Liver (tissue), 9 donors: ENCODE results near the gene SLIT3. TPM values are rescaled to one million over a fixed set of nuclear protein-coding genes. Genes with fewer than 3 reads are reported as not detected.

Experiments used
- DNase-seq: peaks from one replicate; pipeline ENCODE4 v3.0.0-alpha.2; 2017; ENCODE audit warnings: low spot score
- H3K27ac ChIP-seq, 2 donors: one replicate each; pipeline ENCODE4 v1.7.0; 2013; ENCODE audit warnings: inconsistent platforms in 2 of 2, low read length in 2 of 2, control low read depth in 1 of 2, low read depth in 1 of 2, mild to moderate bottlenecking in 1 of 2
- H3K27me3 ChIP-seq, 4 donors: one replicate each; pipeline versions ENCODE4 v1.6.1 to v1.7.0; 2013; ENCODE audit warnings: low read length in 3 of 4, inconsistent platforms in 1 of 4, mild to moderate bottlenecking in 1 of 4, moderate library complexity in 1 of 4; ENCODE audit not compliant: control insufficient read depth in 4 of 4, insufficient read depth in 4 of 4
- H3K36me3 ChIP-seq, 4 donors: one replicate each; pipeline versions ENCODE4 v1.6.1 to v1.7.0; 2013; ENCODE audit warnings: low read length in 3 of 4, mild to moderate bottlenecking in 3 of 4, low read depth in 1 of 4, moderate library complexity in 1 of 4; ENCODE audit not compliant: control insufficient read depth in 4 of 4, insufficient read depth in 3 of 4
- H3K4me1 ChIP-seq, 4 donors: one replicate each; pipeline versions ENCODE4 v1.6.1 to v1.7.0; 2013; ENCODE audit warnings: low read length in 3 of 4, mild to moderate bottlenecking in 3 of 4, moderate library complexity in 1 of 4; ENCODE audit not compliant: control insufficient read depth in 4 of 4, insufficient read depth in 4 of 4
- H3K4me3 ChIP-seq, 3 donors: one replicate each; pipeline versions ENCODE4 v1.6.1 to v1.7.0; 2013; ENCODE audit warnings: low read length in 3 of 3, control low read depth in 1 of 3, low read depth in 1 of 3, mild to moderate bottlenecking in 1 of 3
- H3K9ac ChIP-seq, 2 donors: one replicate each; pipeline ENCODE4 v1.7.0; 2013; ENCODE audit warnings: low read length in 2 of 2, mild to moderate bottlenecking in 2 of 2, moderate library complexity in 2 of 2, control low read depth in 1 of 2, low read depth in 1 of 2
- H3K9me3 ChIP-seq, 4 donors: one replicate each; pipeline versions ENCODE4 v1.6.1 to v1.7.0; 2013; ENCODE audit warnings: low read length in 3 of 4; ENCODE audit not compliant: control insufficient read depth in 4 of 4
- EGR1 ChIP-seq, 2 donors: IDR thresholded peaks; 2 replicates each; pipeline ENCODE4 v1.6.1; 2016 to 2018; ENCODE audit warnings: antibody characterized with exemption in 2 of 2, low read depth in 2 of 2
- GABPA ChIP-seq, 2 donors: IDR thresholded peaks in 1 of 2; conservative IDR thresholded peaks in 1 of 2; 2 replicates each; pipeline ENCODE4 v1.6.1; 2016; ENCODE audit warnings: antibody characterized with exemption in 2 of 2, mild to moderate bottlenecking in 1 of 2, moderate library complexity in 1 of 2
- HNF4A ChIP-seq, 2 donors: conservative IDR thresholded peaks; 2 replicates each; pipeline ENCODE4 v1.6.1; 2016; ENCODE audit warnings: antibody characterized with exemption in 2 of 2, mild to moderate bottlenecking in 2 of 2
- HNF4G ChIP-seq: IDR thresholded peaks from 2 replicates; pipeline ENCODE4 v1.6.1; 2016; ENCODE audit warnings: antibody characterized with exemption
- NR2F2 ChIP-seq: IDR thresholded peaks from 2 replicates; pipeline ENCODE4 v1.6.1; 2016; ENCODE audit warnings: antibody characterized with exemption
- RAD21 ChIP-seq, 2 donors: IDR thresholded peaks; 2 replicates each; pipeline ENCODE4 v1.6.1; 2016; ENCODE audit warnings: antibody characterized with exemption in 2 of 2, mild to moderate bottlenecking in 2 of 2
- REST ChIP-seq: IDR thresholded peaks from 2 replicates; pipeline ENCODE4 v1.6.1; 2016; ENCODE audit warnings: antibody characterized with exemption, mild to moderate bottlenecking
- RXRA ChIP-seq, 2 donors: IDR thresholded peaks; 2 replicates each; pipeline ENCODE4 v1.6.1; 2017 to 2018; ENCODE audit warnings: antibody characterized with exemption in 2 of 2, mild to moderate bottlenecking in 1 of 2
- SP1 ChIP-seq: IDR thresholded peaks from 2 replicates; pipeline ENCODE4 v1.6.1; 2018; ENCODE audit warnings: antibody characterized with exemption, mild to moderate bottlenecking
- TAF1 ChIP-seq: conservative IDR thresholded peaks from 2 replicates; pipeline ENCODE4 v1.6.1; 2016; ENCODE audit warnings: antibody characterized with exemption, mild to moderate bottlenecking
- YY1 ChIP-seq: IDR thresholded peaks from 2 replicates; pipeline ENCODE4 v1.6.1; 2016; ENCODE audit warnings: antibody characterized with exemption, mild to moderate bottlenecking
- WGBS: extraction: QIAGEN DNeasy Blood & Tissue Kit; methylation state at CpG from one replicate; pipeline ENCODE4 v1.1.7; 2013; 5-methylcytosine and 5-hydroxymethylcytosine counted together
- polyA plus RNA-seq, 2 donors: library from polyadenylated mRNA; stranded (reverse) in 1 of 2; unstranded in 1 of 2; fragments of 200-250 nt in 1 of 2; fragments of >200 nt in 1 of 2; fragmentation: Nextera tagmentation in 1 of 2; extraction: Ambion mirVana in 1 of 2; gene quantifications; one replicate each; pipeline versions ENCODE4 v1.2.1 to v1.2.3, GENCODE V29; 2013 to 2015
- total RNA-seq, 2 donors: library from RNA; depleted of rRNA; stranded (reverse); fragments of >200 nt; gene quantifications; one replicate each; pipeline ENCODE4 v1.2.3, GENCODE V29; 2014
- TF ChIP-seq, protein P1 (sequence below): fragments of 150-350 bp; IDR thresholded peaks from 2 replicates; pipeline ENCODE4 v1.5.1; 2017; ENCODE audit warnings: improper control_type of control experiment, low read depth, low read length; ENCODE audit not compliant: missing input control
- TF ChIP-seq, protein P2 (sequence below): IDR thresholded peaks from 2 replicates; pipeline ENCODE4 v1.6.1; 2016; ENCODE audit warnings: antibody characterized with exemption
- TF ChIP-seq, protein P3 (sequence below): IDR thresholded peaks from 2 replicates; pipeline ENCODE4 v1.6.1; 2016; ENCODE audit warnings: antibody characterized with exemption
- donor health status: healthy.
- donor health status: healthy.
- donor health status: healthy.
- donor health status: healthy.
- donor health status: healthy.

The SLIT3 gene
- total and polyA plus RNA-seq, 4 donors = 0.61 to 1.3 (median 0.91) TPM

GRCh38 chr5:169162407-169162806 lies 138.5 kb downstream of the SLIT3 start:
- H3K4me1 ChIP-seq = no peaks in the 10 kb centered on the region
- no peak overlapping the region for H3K4me3 ChIP-seq
- 53% methylated on average over 3 of the region's 3 CpGs for WGBS
- no peak for DNase-seq
- H3K27ac ChIP-seq = no peak overlapping the region
- no peak for TF ChIP-seq HNF4A (conservative IDR thresholded peaks at IDR 0.05)
- no peak for TF ChIP-seq TAF1
- H3K36me3 ChIP-seq = no peaks in the 10 kb centered on the region
- no peaks in the 10 kb centered on the region for H3K27me3 ChIP-seq
- peaks cover 0 to 10% (median 2%) of the 10 kb centered on the region in 4 donors for H3K9me3 ChIP-seq
- no peak overlapping the region for H3K9ac ChIP-seq

GRCh38 chr5:169161022-169161680 lies 139.8 kb downstream of the SLIT3 start:
- H3K36me3 ChIP-seq = no peaks in the 10 kb centered on the region
- no peaks in the 10 kb centered on the region for H3K27me3 ChIP-seq
- TF ChIP-seq REST = no peak
- TF ChIP-seq, protein P1, sequence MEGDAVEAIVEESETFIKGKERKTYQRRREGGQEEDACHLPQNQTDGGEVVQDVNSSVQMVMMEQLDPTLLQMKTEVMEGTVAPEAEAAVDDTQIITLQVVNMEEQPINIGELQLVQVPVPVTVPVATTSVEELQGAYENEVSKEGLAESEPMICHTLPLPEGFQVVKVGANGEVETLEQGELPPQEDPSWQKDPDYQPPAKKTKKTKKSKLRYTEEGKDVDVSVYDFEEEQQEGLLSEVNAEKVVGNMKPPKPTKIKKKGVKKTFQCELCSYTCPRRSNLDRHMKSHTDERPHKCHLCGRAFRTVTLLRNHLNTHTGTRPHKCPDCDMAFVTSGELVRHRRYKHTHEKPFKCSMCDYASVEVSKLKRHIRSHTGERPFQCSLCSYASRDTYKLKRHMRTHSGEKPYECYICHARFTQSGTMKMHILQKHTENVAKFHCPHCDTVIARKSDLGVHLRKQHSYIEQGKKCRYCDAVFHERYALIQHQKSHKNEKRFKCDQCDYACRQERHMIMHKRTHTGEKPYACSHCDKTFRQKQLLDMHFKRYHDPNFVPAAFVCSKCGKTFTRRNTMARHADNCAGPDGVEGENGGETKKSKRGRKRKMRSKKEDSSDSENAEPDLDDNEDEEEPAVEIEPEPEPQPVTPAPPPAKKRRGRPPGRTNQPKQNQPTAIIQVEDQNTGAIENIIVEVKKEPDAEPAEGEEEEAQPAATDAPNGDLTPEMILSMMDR = no peak
- TF ChIP-seq YY1 = no peak
- no peak for TF ChIP-seq NR2F2
- no peak for TF ChIP-seq SP1
- peaks cover 0 to 14% (median 2%) of the 10 kb centered on the region in 4 donors for H3K9me3 ChIP-seq
- no peaks in the 10 kb centered on the region for H3K4me1 ChIP-seq
- H3K4me3 ChIP-seq = no peak overlapping the region
- H3K9ac ChIP-seq = no peak overlapping the region
- H3K27ac ChIP-seq = no peak overlapping the region
- WGBS = 57% methylated on average over 13 of the region's 13 CpGs
- no peak for DNase-seq

GRCh38 chr5:169160405-169160901 lies 140.5 kb downstream of the SLIT3 start:
- 70% methylated on average over 6 of the region's 6 CpGs for WGBS
- Histone ChIP-seq H3K27ac (no peak overlapping the region), H3K27me3 (no peaks in the 10 kb centered on the region), H3K9me3 (peaks cover 0 to 14% (median 2%) of the 10 kb centered on the region in 4 donors), H3K4me3 (no peak overlapping the region), H3K36me3 (no peaks in the 10 kb centered on the region), H3K4me1 (no peaks in the 10 kb centered on the region), H3K9ac (no peak overlapping the region)
- DNase-seq = no peak
- TF ChIP-seq EGR1 (IDR thresholded peaks at IDR 0.05; ENCODE audit: low read depth in 2 of 2) (no peak), NR2F2 (no peak), HNF4G (no peak), RAD21 (IDR thresholded peaks at IDR 0.05) (no peak), GABPA (IDR thresholded peaks at IDR 0.05 in 1 of 2, conservative IDR thresholded peaks at IDR 0.05 in 1 of 2) (no peak), RXRA (IDR thresholded peaks at IDR 0.05) (no peak), TAF1 (no peak), HNF4A (conservative IDR thresholded peaks at IDR 0.05) (no peak)
- TF ChIP-seq, protein P2, sequence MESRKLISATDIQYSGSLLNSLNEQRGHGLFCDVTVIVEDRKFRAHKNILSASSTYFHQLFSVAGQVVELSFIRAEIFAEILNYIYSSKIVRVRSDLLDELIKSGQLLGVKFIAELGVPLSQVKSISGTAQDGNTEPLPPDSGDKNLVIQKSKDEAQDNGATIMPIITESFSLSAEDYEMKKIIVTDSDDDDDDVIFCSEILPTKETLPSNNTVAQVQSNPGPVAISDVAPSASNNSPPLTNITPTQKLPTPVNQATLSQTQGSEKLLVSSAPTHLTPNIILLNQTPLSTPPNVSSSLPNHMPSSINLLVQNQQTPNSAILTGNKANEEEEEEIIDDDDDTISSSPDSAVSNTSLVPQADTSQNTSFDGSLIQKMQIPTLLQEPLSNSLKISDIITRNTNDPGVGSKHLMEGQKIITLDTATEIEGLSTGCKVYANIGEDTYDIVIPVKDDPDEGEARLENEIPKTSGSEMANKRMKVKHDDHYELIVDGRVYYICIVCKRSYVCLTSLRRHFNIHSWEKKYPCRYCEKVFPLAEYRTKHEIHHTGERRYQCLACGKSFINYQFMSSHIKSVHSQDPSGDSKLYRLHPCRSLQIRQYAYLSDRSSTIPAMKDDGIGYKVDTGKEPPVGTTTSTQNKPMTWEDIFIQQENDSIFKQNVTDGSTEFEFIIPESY = no peak
- TF ChIP-seq, protein P3, sequence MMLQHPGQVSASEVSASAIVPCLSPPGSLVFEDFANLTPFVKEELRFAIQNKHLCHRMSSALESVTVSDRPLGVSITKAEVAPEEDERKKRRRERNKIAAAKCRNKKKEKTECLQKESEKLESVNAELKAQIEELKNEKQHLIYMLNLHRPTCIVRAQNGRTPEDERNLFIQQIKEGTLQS = no peak
- TF ChIP-seq, protein P1 = no peak
